Gastroesophageal sphincter (tissue), 3 donors: ENCODE results near the gene EIF4EBP2.

Source experiments
- CTCF ChIP-seq, 4 experiments: fragments of 200-600 bp in 2 of 4; fragments of 450-650 bp in 2 of 4; sonication (generic) in 1 of 4; IDR thresholded peaks; one replicate each; pipeline ENCODE4 v1.5.1; 2017 to 2019; ENCODE audit warnings: antibody characterized with exemption in 4 of 4, mild to moderate bottlenecking in 2 of 4, moderate library complexity in 2 of 4
- EP300 ChIP-seq: sonication (generic); formaldehyde crosslinking; IDR thresholded peaks from one replicate; pipeline ENCODE4 v1.6.1; 2017; ENCODE audit warnings: antibody characterized with exemption, mild to moderate bottlenecking
- POLR2A ChIP-seq, 2 donors: fragments of 450-650 bp; IDR thresholded peaks; one replicate each; pipeline ENCODE4 v1.6.1; 2017; ENCODE audit warnings: antibody characterized with exemption in 2 of 2, mild to moderate bottlenecking in 2 of 2, moderate library complexity in 1 of 2
- POLR2AphosphoS5 ChIP-seq: sonication (generic); formaldehyde crosslinking; IDR thresholded peaks from one replicate; pipeline ENCODE4 v1.6.1; 2017; ENCODE audit warnings: antibody characterized with exemption

- TF ChIP-seq CTCF (IDR thresholded peaks at IDR 0.05) (no peak), POLR2AphosphoS5 (no peak), EP300 (no peak), POLR2A (IDR thresholded peaks at IDR 0.05) (no peak)
Measured at GRCh38 chr10:70368774-70369482, 35.0 kb upstream of the EIF4EBP2 start.
